Measurements from ENCODE around the gene L1TD1.

DNA sequence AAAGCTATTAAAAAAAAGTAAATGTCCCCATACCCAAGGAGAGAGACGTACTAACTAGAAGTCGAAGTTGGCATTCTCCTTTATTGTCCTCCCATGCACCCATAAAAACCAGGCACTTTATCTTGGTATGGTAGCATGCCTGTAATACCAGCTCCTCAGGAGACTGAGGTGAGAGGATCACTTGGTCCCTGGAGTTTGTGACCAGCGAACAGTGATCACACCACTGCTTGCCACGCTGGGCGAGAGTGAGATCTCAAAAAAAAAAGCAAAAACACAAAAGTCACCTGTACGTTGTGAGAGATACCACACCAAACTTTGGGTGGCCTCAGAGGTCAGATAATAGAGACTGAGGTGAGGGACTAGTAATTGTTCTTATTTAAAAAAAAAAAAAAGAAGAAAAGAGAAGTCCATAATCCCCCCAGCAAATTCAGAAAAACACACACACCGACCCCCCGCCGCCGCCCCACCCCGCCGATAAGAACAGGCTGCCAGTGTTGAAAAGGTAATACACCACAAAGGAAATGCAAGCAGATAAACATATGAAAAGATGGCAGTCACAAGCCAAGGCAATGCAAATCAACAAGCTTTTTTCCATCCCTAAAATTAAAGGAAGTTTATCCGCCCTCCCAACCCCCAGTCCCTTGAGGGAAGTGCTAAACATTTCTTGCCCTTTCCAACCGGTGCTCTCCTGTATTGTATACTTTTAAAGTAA, 3.6 kb downstream of the L1TD1 start:
- no peak for TF ChIP-seq FOXK2 (IDR thresholded peaks at IDR 0.05)
- TF ChIP-seq, protein P1, sequence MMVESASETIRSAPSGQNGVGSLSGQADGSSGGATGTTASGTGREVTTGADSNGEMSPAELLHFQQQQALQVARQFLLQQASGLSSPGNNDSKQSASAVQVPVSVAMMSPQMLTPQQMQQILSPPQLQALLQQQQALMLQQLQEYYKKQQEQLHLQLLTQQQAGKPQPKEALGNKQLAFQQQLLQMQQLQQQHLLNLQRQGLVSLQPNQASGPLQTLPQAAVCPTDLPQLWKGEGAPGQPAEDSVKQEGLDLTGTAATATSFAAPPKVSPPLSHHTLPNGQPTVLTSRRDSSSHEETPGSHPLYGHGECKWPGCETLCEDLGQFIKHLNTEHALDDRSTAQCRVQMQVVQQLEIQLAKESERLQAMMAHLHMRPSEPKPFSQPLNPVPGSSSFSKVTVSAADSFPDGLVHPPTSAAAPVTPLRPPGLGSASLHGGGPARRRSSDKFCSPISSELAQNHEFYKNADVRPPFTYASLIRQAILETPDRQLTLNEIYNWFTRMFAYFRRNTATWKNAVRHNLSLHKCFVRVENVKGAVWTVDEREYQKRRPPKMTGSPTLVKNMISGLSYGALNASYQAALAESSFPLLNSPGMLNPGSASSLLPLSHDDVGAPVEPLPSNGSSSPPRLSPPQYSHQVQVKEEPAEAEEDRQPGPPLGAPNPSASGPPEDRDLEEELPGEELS (CRISPR knock-in tag; IDR thresholded peaks at IDR 0.05), result no peak
- no peak for TF ChIP-seq YY1 (IDR thresholded peaks at IDR 0.05; ENCODE audit: insufficient read depth, insufficient replicate concordance, low read depth, low read length)
- TF ChIP-seq RAD21 (CRISPR knock-in tag; IDR thresholded peaks at IDR 0.05), result no peak
- TF ChIP-seq EP300 (IDR thresholded peaks at IDR 0.05; ENCODE audit: low read depth in 2 of 2, low read length in 2 of 2), result no peak
- no peak for TF ChIP-seq EP300 (CRISPR knock-in tag; IDR thresholded peaks at IDR 0.05; ENCODE audit: borderline replicate concordance)
- no peak for TF ChIP-seq HMGA1 (CRISPR knock-in tag; conservative IDR thresholded peaks at IDR 0.05)
- TF ChIP-seq CTCF (CRISPR knock-in tag; IDR thresholded peaks at IDR 0.05), result no peak
- no peak for TF ChIP-seq SOX6 (IDR thresholded peaks at IDR 0.05)
- TF ChIP-seq SOX6 (CRISPR knock-in tag; IDR thresholded peaks at IDR 0.05), result no peak
- TF ChIP-seq TBL1XR1 (IDR thresholded peaks at IDR 0.05; ENCODE audit: borderline replicate concordance, low read length, partially characterized antibody), result no peak
- no peak for TF ChIP-seq ATF3 (CRISPR knock-in tag; IDR thresholded peaks at IDR 0.05)
- no peak for TF ChIP-seq KDM1A (CRISPR knock-in tag; IDR thresholded peaks at IDR 0.05)
- TF ChIP-seq SNAPC2 (CRISPR knock-in tag; IDR thresholded peaks at IDR 0.05), result no peak
